IPS-NIHi11 (cell line): Measurements from ENCODE around the gene POMT2.
"Not testable (repeated sequence)": the region's sequence is repeated elsewhere in the genome, so short reads cannot be mapped to it uniquely, and the experiment has no call there.

Experiments
- DNase-seq: peaks from one replicate; pipeline ENCODE4 v3.0.0; 2012; ENCODE audit warnings: mixed read lengths, low spot score

Gene POMT2

GRCh38 chr14:77320238-77320935 is at the start of gene POMT2:
Gene POMT2 (minus strand): TSS chr14:77320883. CDS start chr14:77320681, 202 bp downstream.
- DNase-seq: peak; percentile 87

- no peak for DNase-seq
Observed at GRCh38 chr14:77369285-77369684, 48.6 kb upstream of the POMT2 start.

- no peak for DNase-seq
Observed at GRCh38 chr14:77364146-77364545, 43.5 kb upstream of the POMT2 start.

- no peak for DNase-seq
Observed at GRCh38 chr14:77359626-77360025, 38.9 kb upstream of the POMT2 start.

GRCh38 chr14:77356899-77357298 is 36.2 kb upstream of the POMT2 start:
- no peak for DNase-seq

- no peak for DNase-seq
Observed at GRCh38 chr14:77355811-77356210, 35.1 kb upstream of the POMT2 start.

- DNase-seq: no peak
Observed at GRCh38 chr14:77353469-77354141, 32.9 kb upstream of the POMT2 start.

- DNase-seq: no peak
Observed at GRCh38 chr14:77347751-77348150, 27.1 kb upstream of the POMT2 start.

- no peak for DNase-seq
Observed at GRCh38 chr14:77346495-77346894, 25.8 kb upstream of the POMT2 start.

- DNase-seq: no peak
Observed at GRCh38 chr14:77344377-77344996, 23.8 kb upstream of the POMT2 start.

- no peak for DNase-seq
Observed at GRCh38 chr14:77343662-77344061, 23.0 kb upstream of the POMT2 start.

- no peak for DNase-seq
Observed at GRCh38 chr14:77342726-77343397, 22.2 kb upstream of the POMT2 start.

GRCh38 chr14:77340389-77340788 is 19.7 kb upstream of the POMT2 start:
- no peak for DNase-seq

GRCh38 chr14:77339407-77339806 is 18.7 kb upstream of the POMT2 start:
- DNase-seq: no peak

GRCh38 chr14:77338302-77338701 is 17.6 kb upstream of the POMT2 start:
- DNase-seq: no peak

GRCh38 chr14:77337880-77338279 is 17.2 kb upstream of the POMT2 start:
- no peak for DNase-seq

- DNase-seq: not testable (repeated sequence)
Observed at GRCh38 chr14:77337255-77337654, 16.6 kb upstream of the POMT2 start.

GRCh38 chr14:77335576-77335975 is 14.9 kb upstream of the POMT2 start:
- DNase-seq: no peak

GRCh38 chr14:77329872-77330271 is 9.2 kb upstream of the POMT2 start:
- no peak for DNase-seq

GRCh38 chr14:77327111-77327510 is 6.4 kb upstream of the POMT2 start:
- DNase-seq: no peak

GRCh38 chr14:77325746-77326094 is 5.0 kb upstream of the POMT2 start:
- no peak for DNase-seq

GRCh38 chr14:77324816-77325745 is 4.4 kb upstream of the POMT2 start:
- no peak for DNase-seq
